ENCODE data around the gene VSIG2.

DNA sequence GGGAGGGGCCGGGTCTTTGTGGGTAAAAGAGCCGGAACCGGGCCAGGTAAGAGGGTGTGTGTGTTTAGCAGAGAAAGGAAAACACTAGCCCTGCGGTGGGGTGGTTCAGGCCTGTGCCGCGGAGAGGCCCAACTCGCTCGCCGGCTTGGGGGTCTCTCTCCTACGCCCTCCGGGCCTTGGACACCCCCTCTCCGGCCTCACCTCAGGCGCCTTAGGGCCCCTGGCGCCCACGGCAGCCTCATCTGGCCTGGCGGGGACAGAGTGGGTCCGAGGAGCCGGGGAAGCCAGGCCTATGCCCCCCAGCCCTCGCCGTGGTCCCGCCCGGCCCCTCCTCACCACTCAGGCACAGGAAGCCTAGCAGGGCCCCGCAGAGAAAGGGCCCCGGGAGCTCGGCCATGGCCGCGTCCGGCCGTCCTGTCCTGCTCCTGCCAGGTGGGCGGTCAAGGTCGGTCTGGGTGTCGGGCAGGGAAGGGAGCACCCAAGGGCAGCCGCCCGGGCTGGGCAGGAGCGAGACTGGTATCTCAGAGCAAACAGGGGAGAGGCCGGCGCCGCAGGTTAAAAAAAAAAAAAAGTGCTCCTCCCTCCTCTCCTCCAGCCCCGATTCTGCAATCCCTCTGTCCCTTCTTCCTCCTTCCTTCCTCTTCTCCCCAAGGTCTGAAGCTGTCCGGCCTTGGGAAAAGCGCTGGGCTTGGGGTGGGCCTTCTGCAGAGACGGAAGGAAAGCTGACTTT lies at the start of gene VSIG2:
- TF ChIP-seq POLR2A (IDR thresholded peaks at IDR 0.05; ENCODE audit: low read depth, low read length) (no peak), CTCF (conservative IDR thresholded peaks at IDR 0.05; ENCODE audit: low read depth, low read length) (no peak), RCOR1 (IDR thresholded peaks at IDR 0.05; ENCODE audit: insufficient replicate concordance, low read length) (no peak), MAFK (IDR thresholded peaks at IDR 0.05; ENCODE audit: low read depth, low read length) (no peak)

Data from IMR-90 (cell line).